H9 (cell line): ENCODE measurements around the gene RPLP2. TPM values are rescaled to one million over a fixed set of nuclear protein-coding genes. Genes with fewer than 3 reads are reported as not detected.

Experiments used
- DNase-seq: peaks from one replicate; pipeline ENCODE4 v3.0.0-alpha.2; 2017
- H2AFZ ChIP-seq: one replicate; pipeline ENCODE4 v1.6.1; 2013; ENCODE audit warnings: mild to moderate bottlenecking, low read length, control low read depth, moderate library complexity
- H2AK5ac ChIP-seq: 2 replicates; pipeline ENCODE4 v1.6.1; 2013; ENCODE audit warnings: low read length, control low read depth, mixed read lengths; ENCODE audit not compliant: insufficient read length
- H2BK120ac ChIP-seq: one replicate; pipeline ENCODE4 v1.6.1; 2013; ENCODE audit warnings: low read depth, mild to moderate bottlenecking, low read length, control low read depth, inconsistent platforms; ENCODE audit not compliant: poor library complexity, severe bottlenecking
- H2BK12ac ChIP-seq: 2 replicates; pipeline ENCODE4 v1.6.1; 2013; ENCODE audit warnings: low read length, control low read depth, mixed read lengths, low read depth; ENCODE audit not compliant: insufficient read length
- H2BK15ac ChIP-seq: 2 replicates; pipeline ENCODE4 v1.6.1; 2013; ENCODE audit warnings: low read depth, low read length, control low read depth
- H2BK20ac ChIP-seq: one replicate; pipeline ENCODE4 v1.6.1; 2013; ENCODE audit warnings: low read depth, mild to moderate bottlenecking, low read length, control low read depth, inconsistent platforms; ENCODE audit not compliant: poor library complexity, severe bottlenecking
- H2BK5ac ChIP-seq: 2 replicates; pipeline ENCODE4 v1.6.1; 2013; ENCODE audit warnings: low read length, control low read depth, mixed read lengths; ENCODE audit not compliant: insufficient read length
- H3K14ac ChIP-seq: 2 replicates; pipeline ENCODE4 v1.6.1; 2013; ENCODE audit warnings: low read length, control low read depth; ENCODE audit not compliant: insufficient read depth
- H3K18ac ChIP-seq: 2 replicates; pipeline ENCODE4 v1.6.1; 2013; ENCODE audit warnings: low read depth, mild to moderate bottlenecking, mixed read lengths, low read length, control low read depth; ENCODE audit not compliant: insufficient read length
- H3K23ac ChIP-seq: 2 replicates; pipeline ENCODE4 v1.6.1; 2013; ENCODE audit warnings: low read length, control low read depth, mixed read lengths, low read depth; ENCODE audit not compliant: insufficient read length
- H3K23me2 ChIP-seq: 2 replicates; pipeline ENCODE4 v1.6.1; 2013; ENCODE audit warnings: low read depth, mild to moderate bottlenecking, mixed read lengths, low read length, control low read depth; ENCODE audit not compliant: insufficient read length, poor library complexity, severe bottlenecking
- H3K27ac ChIP-seq: 2 replicates; pipeline ENCODE4 v1.5.1; 2013; ENCODE audit warnings: low read length, control low read depth, mixed read lengths, low read depth; ENCODE audit not compliant: insufficient read length
- H3K27me3 ChIP-seq: 2 replicates; pipeline ENCODE4 v1.6.1; 2013; ENCODE audit warnings: low read length, control low read depth, inconsistent platforms; ENCODE audit not compliant: insufficient read depth
- H3K4ac ChIP-seq: 2 replicates; pipeline ENCODE4 v1.6.1; 2013; ENCODE audit warnings: low read depth, mild to moderate bottlenecking, control low read depth, inconsistent platforms, low read length, moderate library complexity
- H3K4me1 ChIP-seq: 2 replicates; pipeline ENCODE4 v1.6.1; 2013; ENCODE audit warnings: low read length, control low read depth, inconsistent platforms; ENCODE audit not compliant: insufficient read depth
- H3K4me2 ChIP-seq: 2 replicates; pipeline ENCODE4 v1.6.1; 2013; ENCODE audit warnings: low read length, control low read depth, mixed read lengths; ENCODE audit not compliant: insufficient read length, insufficient read depth
- H3K56ac ChIP-seq: 2 replicates; pipeline ENCODE4 v1.6.1; 2013; ENCODE audit warnings: low read depth, mild to moderate bottlenecking, mixed read lengths, low read length, control low read depth; ENCODE audit not compliant: insufficient read length
- H3K79me1 ChIP-seq: 2 replicates; pipeline ENCODE4 v1.6.1; 2013; ENCODE audit warnings: low read depth, mild to moderate bottlenecking, moderate library complexity, low read length, control low read depth, inconsistent platforms; ENCODE audit not compliant: insufficient read depth, poor library complexity, severe bottlenecking
- H3K79me2 ChIP-seq: 2 replicates; pipeline ENCODE4 v1.6.1; 2013; ENCODE audit warnings: low read length, control low read depth, inconsistent platforms; ENCODE audit not compliant: insufficient read depth
- H3K9ac ChIP-seq: 2 replicates; pipeline ENCODE4 v1.6.1; 2013; ENCODE audit warnings: low read length, control low read depth, mixed read lengths; ENCODE audit not compliant: insufficient read length; ENCODE audit errors: extremely low read depth
- H3K9me3 ChIP-seq: one replicate; pipeline ENCODE4 v1.6.1; 2013; ENCODE audit warnings: low read depth, low read length, inconsistent platforms; ENCODE audit not compliant: control insufficient read depth
- H3T11ph ChIP-seq: one replicate; pipeline ENCODE4 v1.6.1; 2013; ENCODE audit warnings: mild to moderate bottlenecking, low read length, control low read depth, inconsistent platforms
- H4K20me1 ChIP-seq: one replicate; pipeline ENCODE4 v1.6.1; 2013; ENCODE audit not compliant: control insufficient read depth, insufficient read length, insufficient read depth
- H4K5ac ChIP-seq: 2 replicates; pipeline ENCODE4 v1.6.1; 2013; ENCODE audit warnings: low read depth, mild to moderate bottlenecking, mixed read lengths, low read length, control low read depth; ENCODE audit not compliant: insufficient read length
- H4K8ac ChIP-seq: replicated peaks from 2 replicates; pipeline ENCODE4 v1.6.1; 2013; ENCODE audit warnings: low read length, control low read depth, mixed read lengths, low read depth; ENCODE audit not compliant: insufficient read length
- H4K91ac ChIP-seq: 2 replicates; pipeline ENCODE4 v1.6.1; 2013; ENCODE audit warnings: low read depth, mild to moderate bottlenecking, moderate library complexity, mixed read lengths, low read length, control low read depth; ENCODE audit not compliant: insufficient read length
- H3K27ac Mint-ChIP-seq, 3 experiments: 2 replicates in 2 of 3; 3 replicates in 1 of 3; pipeline ENCODE4 v1.8.0; 2020 to 2021; ENCODE audit warnings: mixed read lengths in 3 of 3, mild to moderate bottlenecking in 1 of 3, moderate library complexity in 1 of 3
- H3K27me3 Mint-ChIP-seq: 2 replicates; pipeline ENCODE4 v1.8.0; 2021; ENCODE audit warnings: low read depth, mild to moderate bottlenecking, moderate library complexity, mixed read lengths
- H3K36me3 Mint-ChIP-seq, 3 experiments: 2 replicates in 2 of 3; 3 replicates in 1 of 3; pipeline ENCODE4 v1.8.0; 2020 to 2021; ENCODE audit warnings: low read depth in 3 of 3, mixed read lengths in 3 of 3; ENCODE audit not compliant: insufficient read depth in 1 of 3
- H3K4me1 Mint-ChIP-seq, 2 experiments: 2 replicates each; pipeline ENCODE4 v1.8.0; 2020; ENCODE audit warnings: mixed read lengths in 2 of 2
- H3K4me3 Mint-ChIP-seq, 2 experiments: 2 replicates in 1 of 2; 3 replicates in 1 of 2; pipeline ENCODE4 v1.8.0; 2020 to 2021; ENCODE audit warnings: mild to moderate bottlenecking in 2 of 2, mixed read lengths in 2 of 2, moderate library complexity in 1 of 2
- H3K9me3 Mint-ChIP-seq, 2 experiments: 2 replicates in 1 of 2; 3 replicates in 1 of 2; pipeline ENCODE4 v1.8.0; 2020; ENCODE audit warnings: mild to moderate bottlenecking in 2 of 2, mixed read lengths in 2 of 2, moderate library complexity in 1 of 2
- CTCF ChIP-seq: fragments of 200-600 bp; sonication (generic); conservative IDR thresholded peaks from 3 replicates; pipeline ENCODE4 v1.8.0; 2021; ENCODE audit warnings: antibody characterized with exemption, mild to moderate bottlenecking
- WGBS: extraction: QIAGEN DNeasy Blood & Tissue Kit; methylation state at CpG from one replicate; pipeline ENCODE4 v1.1.7; 2013; ENCODE audit warnings: missing lambda C conversion rate, low lambda C conversion rate, mixed read lengths; ENCODE audit not compliant: insufficient read length; ENCODE audit errors: extremely low coverage; 5-methylcytosine and 5-hydroxymethylcytosine counted together
- total RNA-seq: library from RNA; stranded (reverse); gene quantifications from 2 replicates; pipeline ENCODE4 v1.2.1, GENCODE V29; 2021

RPLP2 gene
- total RNA-seq, 1 experiment from 2014 or later = 2,138 TPM

GRCh38 chr11:773830-774229 lies 35.9 kb upstream of the RPLP2 start:
- H3K4me2 ChIP-seq = no peak overlapping the region
- no peak overlapping the region for H4K5ac ChIP-seq
- no peak overlapping the region for H3K27ac ChIP-seq
- Mint-ChIP-seq H3K27me3 (no peaks in the 10 kb centered on the region), H3K36me3 (peaks cover 2 to 26% (median 19%) of the 10 kb centered on the region in 3 experiments; a peak in 6 of 7 replicates), H3K9me3 (no peaks in the 10 kb centered on the region), H3K27ac (no peak overlapping the region), H3K4me1 (peaks cover 10 to 15% of the 10 kb centered on the region in 2 experiments), H3K4me3 (no peak overlapping the region)
- no peak overlapping the region for H3K14ac ChIP-seq
- no peaks in the 10 kb centered on the region for H3K27me3 ChIP-seq
- WGBS = no CpG with 5 or more reads among the region's 9 CpGs
- H2AK5ac ChIP-seq = no peak overlapping the region
- no peaks in the 10 kb centered on the region; the same call in 1 of the 2 replicates for H3K4me1 ChIP-seq
- H3K23ac ChIP-seq = no peak overlapping the region
- H3K79me2 ChIP-seq = peaks cover 4% of the 10 kb centered on the region; the same call in 1 of the 2 replicates
- no peak overlapping the region for H2BK20ac ChIP-seq
- H3K79me1 ChIP-seq = peaks cover 12% of the 10 kb centered on the region
- H2BK5ac ChIP-seq = no peak overlapping the region
- H2BK15ac ChIP-seq = no peak overlapping the region
- H2AFZ ChIP-seq = no peak overlapping the region
- H2BK12ac ChIP-seq = no peak overlapping the region
- no peak for DNase-seq
- no peak overlapping the region for H3K9ac ChIP-seq
- H3K23me2 ChIP-seq = peaks cover 13% of the 10 kb centered on the region
- no peak overlapping the region for H3T11ph ChIP-seq
- H4K8ac ChIP-seq = no peak overlapping the region
- H4K91ac ChIP-seq = no peak overlapping the region
- no peak overlapping the region for H2BK120ac ChIP-seq
- H3K18ac ChIP-seq = no peak overlapping the region
- H4K20me1 ChIP-seq = no peaks in the 10 kb centered on the region
- no peak overlapping the region for H3K56ac ChIP-seq
- H3K4ac ChIP-seq = no peak overlapping the region
- no peaks in the 10 kb centered on the region for H3K9me3 ChIP-seq
- no peak for TF ChIP-seq CTCF
